Stimulated activated CD8-positive, alpha-beta memory T cell treated with anti-CD3 and anti-CD28 coated beads, Interleukin-4, amount 100 ng/mL, for 4 hours (primary cell): Measurements from ENCODE around the gene IL22RA1.

Source experiments
- DNase-seq, 2 donors: peaks; one replicate each; pipeline ENCODE4 v3.0.0-alpha.2; 2020; ENCODE audit warnings: low read depth in 2 of 2, low spot score in 1 of 2

Gene IL22RA1

DNA sequence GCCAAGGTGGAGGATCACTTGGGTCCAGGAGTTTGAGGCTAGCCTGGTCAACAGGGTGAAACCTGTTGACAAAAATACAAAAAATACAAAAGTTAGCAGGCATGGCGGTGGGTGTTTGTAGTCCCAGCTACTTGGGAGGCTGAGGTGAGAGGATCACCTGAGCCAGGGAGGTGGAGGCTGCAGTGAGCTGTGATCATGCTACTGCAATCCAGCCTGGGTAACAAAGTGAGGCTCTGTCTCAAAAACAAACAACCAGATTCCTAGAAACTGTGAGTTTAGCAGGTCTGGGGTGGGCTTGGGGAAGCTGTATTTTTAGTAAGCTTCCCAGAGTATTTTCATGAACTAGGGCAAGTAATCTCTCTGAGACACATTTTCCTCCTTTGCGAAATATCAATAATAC is 25.8 kb downstream of the IL22RA1 start:
- no peak for DNase-seq

DNA sequence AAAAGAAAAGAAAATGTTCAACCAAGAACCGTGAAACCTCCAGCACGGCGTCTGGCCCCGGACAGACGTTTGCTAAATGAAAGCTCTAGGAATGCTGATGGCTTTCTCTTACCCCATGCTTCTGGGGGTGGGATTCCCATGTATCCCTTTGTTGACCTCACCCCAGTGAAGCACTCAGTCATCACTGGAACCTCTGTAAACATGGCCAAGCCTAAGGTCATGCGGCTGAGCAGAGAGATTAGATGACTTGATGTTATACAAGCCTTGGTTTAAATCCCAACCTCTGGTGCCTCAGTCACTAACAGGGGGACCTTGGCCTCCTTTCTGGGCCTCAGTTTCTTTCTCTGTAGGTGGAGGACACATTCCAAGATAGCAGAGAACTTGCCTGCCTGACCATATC is 28.2 kb downstream of the IL22RA1 start:
- no peak for DNase-seq

DNA sequence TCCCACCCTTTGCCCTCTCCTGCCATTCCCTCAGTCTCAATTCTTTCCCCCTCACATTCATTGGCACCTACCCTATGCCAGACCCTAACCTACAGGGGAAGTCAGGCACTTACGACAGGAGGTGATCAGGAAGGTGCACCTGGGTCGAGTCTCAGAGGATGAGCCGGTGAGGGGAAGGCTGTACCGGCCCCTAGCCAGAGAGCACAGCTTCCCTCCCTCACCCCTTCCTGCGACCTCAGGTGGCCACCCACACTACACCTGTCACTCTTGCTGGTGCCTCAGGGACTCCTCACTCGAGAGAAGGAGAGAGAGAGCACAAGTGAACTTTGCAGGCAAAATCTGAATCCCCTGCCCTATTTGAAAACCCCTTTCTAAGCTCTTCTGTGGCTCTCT is 29.3 kb downstream of the IL22RA1 start:
- no peak for DNase-seq

DNA sequence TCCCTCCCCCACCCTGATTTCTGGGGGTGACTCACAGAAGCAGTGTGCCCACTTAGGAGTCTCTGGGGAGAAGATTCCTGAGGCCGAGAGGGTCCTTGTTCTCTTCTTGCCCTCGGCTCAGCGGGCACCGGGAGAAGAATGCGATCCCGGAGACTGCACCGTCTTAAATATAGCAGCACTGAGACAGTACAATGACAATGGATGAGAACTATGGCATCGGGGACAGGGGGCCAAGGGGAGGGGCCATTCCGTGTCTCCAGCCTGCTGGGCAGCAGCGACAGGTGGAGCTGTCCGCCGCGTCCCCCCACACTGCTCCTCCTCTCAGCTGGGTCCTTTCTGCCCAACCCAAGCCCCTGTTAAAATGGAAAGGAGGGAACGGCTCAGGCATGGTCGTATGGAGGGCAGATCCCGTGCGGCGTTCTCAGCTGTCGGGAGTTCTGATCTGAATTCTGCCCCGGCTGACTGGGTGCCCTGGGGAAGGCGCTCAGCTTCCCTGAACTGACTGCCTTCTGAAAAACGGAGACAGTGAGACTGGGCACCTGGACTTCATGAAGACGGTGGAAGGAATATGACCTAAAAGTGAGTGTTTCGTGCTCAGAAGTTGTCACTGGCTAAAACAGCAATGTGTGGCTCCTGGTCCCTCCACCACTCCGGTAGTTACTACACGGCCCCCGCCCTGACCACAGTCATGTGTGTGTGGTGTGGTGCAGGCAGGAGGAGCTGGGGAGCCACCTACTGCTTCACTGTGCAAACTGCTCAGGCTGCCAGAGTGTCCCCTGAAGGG is 30.8 kb downstream of the IL22RA1 start, which contains the start of gene MYOM3:
Gene MYOM3, minus strand, starts transcription at position 140 of the 784 bp plus-strand sequence. CDS start 3,499 bp downstream, outside the sequence.
- DNase-seq = peak; percentile 6 to 18

DNA sequence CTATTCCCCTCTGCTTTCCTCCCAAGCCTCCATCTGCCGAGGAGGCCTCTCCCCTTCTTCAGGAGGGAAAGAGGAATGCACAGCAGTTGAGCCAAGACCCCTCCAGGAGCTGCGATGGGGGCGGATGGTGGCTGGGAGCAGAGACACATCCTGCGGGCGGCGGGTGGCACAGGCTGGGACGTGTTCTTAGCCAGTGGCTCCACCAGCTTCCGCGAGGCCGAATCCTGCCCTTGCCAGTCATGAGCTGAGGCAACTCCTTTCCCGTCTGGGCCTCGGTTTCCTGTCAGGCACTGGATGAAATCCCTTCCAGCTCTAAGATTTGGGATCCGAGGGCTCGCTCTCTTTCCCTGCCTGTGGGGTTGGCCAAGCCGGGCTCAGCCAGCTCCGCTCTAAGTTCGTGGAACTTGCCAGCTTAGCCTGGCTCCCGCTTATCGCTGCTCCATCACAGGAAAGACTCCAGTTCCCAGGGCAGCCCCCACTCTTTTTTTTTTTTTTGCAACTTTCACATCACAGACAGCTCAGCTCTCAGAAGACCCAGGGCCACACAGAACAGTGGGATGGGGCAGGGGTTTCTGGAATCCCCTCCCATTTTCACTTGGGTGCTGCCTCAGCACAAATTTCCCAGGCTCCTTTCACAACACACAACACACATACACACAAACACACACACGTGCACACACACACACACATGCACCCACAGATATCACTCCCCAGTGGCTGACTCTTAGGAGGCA is 31.5 kb downstream of the IL22RA1 start:
- no peak for DNase-seq

DNA sequence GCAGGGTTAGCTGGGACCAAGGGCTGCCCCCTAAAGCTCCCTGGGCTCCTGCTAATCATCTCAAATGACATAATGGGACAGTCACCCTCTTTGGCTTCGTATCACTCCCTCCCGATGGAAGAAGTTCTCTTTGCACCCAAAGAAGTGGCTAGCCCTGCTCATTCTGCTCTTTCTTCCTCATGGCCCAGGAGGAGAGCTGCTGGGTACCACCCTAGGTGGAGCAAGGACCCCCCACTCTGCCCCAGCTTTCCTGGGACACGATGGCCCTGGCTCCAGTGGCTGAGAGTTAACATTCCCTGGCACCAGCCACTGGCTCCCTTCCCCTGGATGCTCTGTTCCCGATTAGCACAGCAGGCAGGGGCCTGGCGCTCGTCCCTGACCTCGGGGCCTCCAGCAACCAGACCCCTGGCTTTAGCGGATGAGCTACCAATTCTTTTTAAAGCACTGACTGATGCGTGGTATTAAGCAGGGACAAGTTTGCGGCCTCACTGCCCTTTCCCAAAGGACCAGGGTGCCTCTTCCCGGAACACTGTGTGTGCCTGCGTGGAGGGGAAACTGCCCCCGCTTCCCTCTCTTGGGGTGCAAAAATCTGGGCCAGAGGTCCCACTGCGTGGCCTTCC is 32.2 kb downstream of the IL22RA1 start:
- DNase-seq = no peak

DNA sequence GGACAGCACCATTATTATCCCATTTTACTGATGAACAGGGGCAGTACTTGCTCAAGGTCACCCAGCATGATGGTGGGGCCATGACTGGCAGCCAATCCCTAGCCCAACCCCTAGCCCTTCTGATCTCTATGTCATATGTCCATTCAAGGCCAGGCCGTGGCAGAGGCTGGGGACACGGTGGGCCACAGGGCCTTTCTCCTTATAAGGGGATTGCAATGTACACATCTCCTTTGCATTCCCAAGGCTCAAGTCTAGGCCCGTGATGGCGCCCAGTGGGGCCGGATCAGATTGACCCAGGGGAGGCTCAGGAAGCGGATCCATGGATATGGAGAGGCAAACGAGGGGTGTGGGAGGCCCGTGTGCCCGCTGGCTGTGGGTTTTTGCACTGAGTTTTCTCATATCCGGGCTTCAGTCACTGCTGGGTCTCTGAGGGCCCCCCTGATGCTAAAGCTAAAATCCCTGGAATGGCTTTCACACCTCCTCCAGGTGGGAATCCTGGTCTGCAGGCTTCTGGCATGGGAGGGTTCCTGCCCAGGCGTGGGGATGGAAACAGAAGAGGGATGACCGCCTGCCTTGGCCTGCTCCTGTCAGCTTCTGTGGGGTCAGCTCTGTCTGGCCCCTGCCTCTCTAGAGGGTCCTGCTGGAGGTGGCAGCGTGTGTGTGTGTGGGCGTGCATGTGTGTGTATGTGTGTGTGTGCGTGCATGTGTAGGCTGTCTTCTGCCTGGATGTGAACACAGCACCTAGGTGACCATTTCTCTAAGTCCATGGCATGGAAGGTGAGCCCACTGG is 33.1 kb downstream of the IL22RA1 start:
- DNase-seq = no peak

DNA sequence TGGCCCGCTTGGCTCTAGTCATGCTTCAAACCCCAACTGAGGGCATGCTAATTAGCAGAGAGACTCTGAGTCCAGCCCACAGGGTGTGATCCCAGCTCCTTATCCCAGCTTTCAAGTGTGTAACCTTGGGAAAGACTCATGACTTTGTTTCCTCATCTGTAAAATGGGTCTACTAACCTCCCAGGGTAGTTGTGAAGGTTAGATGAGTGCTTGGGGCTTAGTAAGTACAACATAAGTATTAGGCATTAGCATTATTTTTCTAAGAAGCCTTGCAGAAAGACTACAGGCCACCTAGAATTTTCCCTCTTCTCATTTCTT is 33.8 kb downstream of the IL22RA1 start:
- DNase-seq = no peak

DNA sequence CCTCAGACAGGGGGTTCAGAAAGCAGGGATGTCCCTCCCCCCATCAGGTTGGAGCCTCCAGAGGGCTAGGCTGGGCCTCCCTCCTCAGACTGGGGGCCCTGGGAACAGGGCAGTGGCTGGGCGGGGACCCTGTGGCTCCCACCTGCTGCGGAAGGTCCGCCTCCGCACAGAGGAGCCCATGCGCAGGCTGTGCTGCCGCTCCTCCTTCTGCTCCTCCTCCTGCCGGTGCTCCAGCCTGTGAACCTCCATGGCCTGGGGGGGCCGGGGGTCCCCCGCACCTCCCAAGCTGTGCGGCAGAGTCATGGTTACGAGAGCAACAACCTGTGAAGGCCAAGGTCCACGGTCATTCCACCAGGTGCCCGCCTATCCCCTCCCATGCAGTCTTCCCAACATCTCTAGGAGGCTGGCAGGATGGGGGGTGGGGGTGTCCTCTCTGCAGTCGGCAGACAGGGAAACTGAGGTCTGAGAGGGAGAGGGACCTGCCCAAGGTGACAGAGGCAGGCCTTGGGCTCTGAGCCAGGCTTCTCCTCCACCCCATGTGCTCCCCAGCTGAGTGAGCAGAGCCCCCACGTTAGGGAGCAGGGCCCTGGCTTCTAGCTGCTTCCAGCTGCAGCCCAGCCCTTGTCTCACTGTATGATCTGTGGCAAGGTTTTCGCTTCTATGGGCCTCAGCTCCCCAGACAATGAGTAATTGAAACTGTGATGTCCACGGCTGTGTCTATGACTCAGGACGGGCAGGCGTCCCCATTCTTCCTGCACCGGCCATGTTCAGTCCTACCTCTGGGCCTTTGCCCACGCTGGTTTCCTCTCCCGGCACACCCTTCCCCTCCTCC is 34.4 kb downstream of the IL22RA1 start:
- DNase-seq = no peak

DNA sequence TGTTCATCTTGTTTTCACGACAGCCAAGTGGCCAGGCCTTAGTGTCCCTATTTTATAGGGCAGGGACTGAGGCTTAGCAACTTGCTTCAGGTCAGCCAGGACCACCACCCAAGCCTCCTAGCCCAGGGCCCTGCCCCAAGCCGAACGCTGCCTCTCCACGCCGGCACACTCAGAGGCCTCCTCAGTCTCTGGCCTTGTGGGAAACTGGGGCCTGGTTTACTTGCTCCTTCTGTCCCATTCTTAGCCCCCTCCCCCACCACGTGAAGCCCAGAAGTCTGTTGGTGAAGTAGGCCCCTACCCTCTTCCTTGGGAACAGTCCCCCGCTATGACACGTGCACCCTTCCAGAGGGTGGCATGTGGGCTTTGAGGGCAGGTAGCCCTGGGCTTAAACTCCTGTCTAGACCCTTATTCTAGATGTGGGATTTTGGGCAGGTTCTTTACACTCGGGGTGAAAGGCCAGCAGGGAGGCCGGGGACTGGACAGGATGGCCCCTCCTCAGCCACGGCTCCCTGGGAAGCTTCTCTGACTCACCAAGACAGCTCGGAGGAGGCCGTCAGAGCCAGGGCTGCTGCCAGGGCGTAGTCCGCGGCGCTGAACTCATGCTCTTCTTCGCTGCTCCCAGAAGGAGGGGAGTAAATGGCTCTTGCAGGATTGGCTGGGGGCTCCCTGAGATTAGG is 35.3 kb downstream of the IL22RA1 start:
- no peak for DNase-seq

DNA sequence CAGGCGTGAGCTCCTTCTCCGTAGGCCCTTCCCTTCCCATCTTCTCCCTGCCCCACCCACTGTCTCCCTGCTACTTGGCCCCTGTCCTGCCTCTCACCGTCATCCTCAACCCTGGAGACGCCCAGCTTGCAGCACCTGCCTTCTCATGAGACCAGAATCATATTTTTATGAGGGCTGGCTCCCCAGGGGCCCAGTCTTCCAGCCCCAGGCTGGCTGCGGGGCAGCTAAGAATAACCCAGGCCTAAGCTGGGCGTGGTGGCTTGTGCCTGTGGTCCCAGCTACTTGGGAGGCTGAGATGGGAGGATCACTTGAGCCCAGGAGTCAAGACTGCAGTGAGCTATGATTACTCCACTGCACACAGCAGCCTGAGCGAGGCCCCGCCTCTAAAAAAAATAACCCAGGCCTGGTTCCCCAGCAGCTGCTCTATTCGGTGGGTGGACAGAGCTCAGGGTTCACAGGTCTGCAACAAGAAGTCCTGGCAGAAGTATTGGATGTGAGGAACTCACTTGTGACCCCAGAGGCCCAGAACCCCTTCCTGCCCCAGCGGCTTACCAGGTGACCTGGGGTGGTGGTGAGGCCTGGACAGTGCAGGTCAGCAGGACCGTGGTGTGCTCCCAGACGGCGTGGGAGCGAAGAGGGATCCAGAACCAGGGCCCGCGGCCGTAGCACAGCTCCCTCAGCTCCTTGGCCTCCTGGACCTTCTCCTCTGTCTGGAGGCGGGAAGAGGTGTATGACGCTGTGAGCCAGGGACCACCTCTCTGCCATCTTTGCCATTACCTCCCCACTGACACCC is 37.4 kb downstream of the IL22RA1 start:
- DNase-seq = no peak

DNA sequence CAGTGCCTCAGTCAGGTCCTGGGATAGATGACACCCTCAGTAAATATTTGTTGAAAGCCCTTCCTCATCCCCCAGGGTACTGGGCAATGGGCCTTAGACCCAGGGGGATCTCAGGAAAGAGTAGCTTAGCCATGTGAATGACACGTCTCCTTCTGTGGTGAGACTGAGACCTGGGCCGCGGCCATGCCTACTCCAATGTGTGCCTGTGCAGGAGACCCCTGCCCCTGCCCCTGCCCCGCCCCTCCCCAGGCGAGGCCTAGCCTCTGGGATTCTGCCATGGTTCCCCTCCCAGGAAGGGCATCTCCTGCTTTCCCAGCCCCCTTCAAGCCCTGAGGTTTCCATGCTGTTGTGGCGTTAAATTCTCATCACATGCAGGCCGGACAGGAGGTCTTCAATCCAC is 38.1 kb downstream of the IL22RA1 start:
- DNase-seq = no peak

DNA sequence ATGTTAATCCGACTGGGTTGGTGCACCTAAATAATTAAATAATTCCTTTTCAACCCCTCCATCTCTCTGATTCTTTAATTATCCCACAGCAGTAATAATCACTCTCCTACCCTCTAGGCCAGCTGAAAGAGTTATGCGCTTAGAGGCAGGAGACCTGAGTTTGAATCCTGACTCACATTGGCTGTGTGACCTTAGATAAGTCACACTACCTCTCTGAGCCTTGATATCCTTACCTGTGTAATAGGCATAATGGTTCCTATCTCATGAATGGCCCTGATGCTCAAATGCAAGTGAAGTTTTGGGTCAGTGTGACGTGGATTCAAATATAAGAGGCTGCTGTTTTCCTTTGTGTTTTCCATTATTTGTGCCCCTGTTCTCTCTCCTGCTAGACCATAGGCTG is 39.1 kb downstream of the IL22RA1 start:
- no peak for DNase-seq

DNA sequence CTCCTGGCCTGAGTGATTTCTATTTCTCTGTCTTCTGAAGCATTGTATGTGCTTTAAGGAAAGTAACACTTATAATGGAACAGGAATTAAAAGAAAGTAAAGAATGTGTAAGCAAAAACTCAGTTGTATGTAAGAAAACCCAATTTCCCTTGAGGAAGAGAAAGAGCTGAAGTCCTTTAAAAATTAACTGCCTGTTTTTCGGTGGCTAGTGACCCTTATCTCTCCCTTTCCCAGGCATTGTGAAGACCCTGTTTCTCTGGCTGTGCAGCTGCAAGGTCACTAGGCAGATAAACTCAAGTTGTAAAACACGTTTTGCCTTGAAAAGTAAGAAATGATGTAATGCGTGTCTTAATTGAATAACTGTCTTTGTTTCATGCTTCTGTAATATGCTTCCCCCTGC is 39.5 kb downstream of the IL22RA1 start:
- no peak for DNase-seq

DNA sequence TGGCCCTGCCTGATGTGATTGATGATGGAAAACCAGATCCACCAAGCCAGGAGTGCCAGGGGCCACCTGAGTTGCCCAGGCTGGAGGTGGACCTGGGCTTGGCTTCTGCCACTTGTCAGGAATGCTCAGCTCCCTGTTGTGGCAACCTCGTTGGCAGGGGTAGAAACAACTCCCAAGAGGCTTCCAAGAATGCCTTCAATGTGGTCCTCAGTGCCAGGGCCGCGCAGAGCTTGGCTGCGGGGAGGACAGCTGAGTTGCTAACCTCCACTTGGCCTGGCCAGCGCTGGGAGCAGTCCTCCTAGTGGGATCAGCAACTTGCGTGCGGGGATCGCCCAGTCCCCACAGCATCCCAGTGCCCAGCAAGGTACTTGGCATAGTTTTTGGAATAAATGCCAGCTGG is 40.0 kb downstream of the IL22RA1 start:
- no peak for DNase-seq

DNA sequence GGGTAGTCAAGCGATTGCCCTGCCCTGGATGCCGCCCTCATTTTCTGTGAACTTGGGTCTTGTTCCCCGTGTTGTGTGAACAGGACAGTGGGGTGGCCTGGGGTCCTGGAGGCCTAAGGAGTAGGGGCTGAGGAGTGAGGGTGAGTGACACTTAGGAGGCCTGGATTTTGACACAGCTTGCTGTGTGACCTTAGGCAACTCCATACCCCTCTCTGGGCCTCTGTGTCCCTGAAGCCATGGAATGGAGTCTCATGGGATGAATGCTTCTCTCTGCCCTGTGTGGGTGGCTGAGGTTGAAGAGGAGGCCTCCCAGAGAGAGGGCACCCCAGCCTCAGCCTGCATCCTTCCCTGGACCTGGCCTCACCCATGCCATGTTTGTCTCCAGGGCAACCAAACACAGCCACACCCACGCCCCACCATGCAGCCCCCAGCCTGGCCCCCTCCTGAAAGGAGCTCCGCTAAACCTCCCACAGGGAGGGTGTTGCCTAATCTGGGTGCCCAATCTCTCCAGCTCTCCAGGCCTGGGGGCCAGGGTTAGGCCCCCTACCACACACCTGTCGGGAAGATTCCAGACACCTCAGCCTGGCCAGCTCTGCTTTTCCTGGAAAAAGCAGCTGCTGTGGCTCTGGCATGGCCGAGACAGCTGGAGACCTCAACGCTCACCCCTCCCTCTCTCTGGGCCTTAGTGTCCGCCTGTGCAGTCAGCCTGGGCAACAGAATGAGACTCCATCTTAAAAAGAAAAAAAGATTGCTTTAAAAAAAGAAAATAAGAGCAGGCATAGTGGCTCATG is 40.9 kb downstream of the IL22RA1 start:
- no peak for DNase-seq

DNA sequence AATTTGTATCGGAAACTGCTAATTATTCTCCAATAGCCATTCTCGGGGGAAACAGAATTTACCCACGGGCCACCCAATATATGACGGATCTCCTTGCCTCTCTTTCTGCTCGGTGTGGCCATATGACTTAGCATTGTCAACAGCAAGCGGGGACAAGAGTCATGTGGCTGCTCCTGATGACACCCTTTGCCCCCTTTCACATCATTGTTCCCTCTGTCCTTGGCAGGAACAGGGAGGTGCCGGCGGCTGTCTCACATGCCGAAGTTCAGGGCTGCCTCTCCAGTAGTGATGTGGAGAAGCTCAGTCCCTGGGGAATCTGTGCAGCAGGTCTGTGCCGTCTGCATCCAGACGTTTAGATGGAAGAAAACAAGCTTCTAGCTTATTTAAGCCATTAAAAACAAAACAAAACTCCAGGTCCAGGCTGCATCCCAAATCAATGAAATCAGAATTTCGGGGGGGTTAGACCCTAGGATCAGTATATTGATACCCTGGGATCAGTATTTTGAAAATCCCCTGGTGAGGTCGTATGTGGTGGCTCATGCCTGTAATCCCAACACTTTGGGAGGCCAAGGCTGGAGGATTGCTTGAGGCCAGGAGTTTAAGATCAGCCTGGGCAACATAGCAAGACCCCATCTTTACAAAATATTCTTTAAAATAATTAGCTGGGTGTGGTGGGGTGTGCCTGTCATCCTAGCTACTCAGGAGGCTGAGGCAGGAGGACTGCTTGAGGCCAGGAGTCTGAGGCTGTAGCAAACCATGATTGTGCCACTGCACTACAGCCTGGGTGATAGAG is 41.8 kb downstream of the IL22RA1 start:
- DNase-seq = no peak
